Measurements from ENCODE around the gene CIAPIN1.

CIAPIN1 gene

GRCh38 chr16:57381791-57382534 is 65.2 kb downstream of the CIAPIN1 start:
- no peak for DNase-seq

- no peak for DNase-seq
Observed at GRCh38 chr16:57380671-57381462, 66.3 kb downstream of the CIAPIN1 start.

GRCh38 chr16:57379579-57379978 is 67.6 kb downstream of the CIAPIN1 start:
- no peak for DNase-seq

Data from activated CD4-positive, CD25-positive, alpha-beta regulatory T cell (primary cell).